ENCODE measurements around the gene MTAP. TPM values are rescaled to one million over a fixed set of nuclear protein-coding genes. Genes with fewer than 3 reads are reported as not detected.

MTAP gene
- total RNA-seq, 1 experiment from 2014 or later: 326 TPM

GRCh38 chr9:21904371-21904770, 101.9 kb downstream of the MTAP start:
- Histone ChIP-seq H3K27me3 (ENCODE audit: insufficient read depth, low read length) (no peaks in the 10 kb centered on the region), H2AFZ (ENCODE audit: low read depth, low read length, poor library complexity, severe bottlenecking) (no peak overlapping the region), H3K4me2 (ENCODE audit: low read length) (no peak overlapping the region), H3K4me1 (ENCODE audit: control insufficient read depth in 1 of 2, insufficient read depth in 2 of 2, low read length in 2 of 2) (no peaks in the 10 kb centered on the region), H3K9me2 (ENCODE audit: insufficient read depth) (no peaks in the 10 kb centered on the region), H4K20me1 (ENCODE audit: insufficient read depth) (no peaks in the 10 kb centered on the region), H3K36me3 (ENCODE audit: control insufficient read depth in 1 of 2, insufficient read depth in 2 of 2, low read length in 2 of 2) (no peaks in the 10 kb centered on the region), H3K9me3 (ENCODE audit: control insufficient read depth in 1 of 2, insufficient read depth in 1 of 2, low read depth in 1 of 2, low read length in 2 of 2) (no peaks in the 10 kb centered on the region; a peak in 1 of 4 replicates), H3K4me3 (replicated peaks in 1 of 2; ENCODE audit: low read depth in 1 of 2, low read length in 2 of 2) (no peak overlapping the region), H3K9ac (ENCODE audit: low read length) (no peak overlapping the region), H3K27ac (ENCODE audit: low read depth, low read length) (no peak overlapping the region), H3K79me2 (ENCODE audit: insufficient read depth, low read length) (no peaks in the 10 kb centered on the region)
- ATAC-seq (no peak), DNase-seq (ENCODE audit: low read depth, low spot score) (no peak)
- ChIA-PET CTCF (no interaction called here), RAD21 (ENCODE audit: low non-redundant PET in 1 of 2, low total read pairs in 2 of 2, uncharacterized antibody in 2 of 2, unreplicated experiment in 2 of 2) (no interaction called here), POLR2A (no interaction called here)
- BruUV-seq (replicated peaks): no TSS peak
- intact Hi-C loops (cut with micrococcal nuclease): loop anchor here (10.0 kb wide), 2 partner anchors 310 to 340 kb away; no protein-coding TSS in a partner anchor
- no peak for TF ChIP-seq CBX3 (IDR thresholded peaks at IDR 0.05; ENCODE audit: low read depth)
- no peak for TF ChIP-seq TCF7L2 (IDR thresholded peaks at IDR 0.05; ENCODE audit: borderline replicate concordance, extremely low read depth, insufficient read depth, insufficient read length)
- no peak for TF ChIP-seq EGR1 (IDR thresholded peaks at IDR 0.05; ENCODE audit: low read depth)
- no peak for TF ChIP-seq ZBTB33 (IDR thresholded peaks at IDR 0.05; ENCODE audit: extremely low read depth, insufficient replicate concordance, low read length)
- TF ChIP-seq FOSL1 (IDR thresholded peaks at IDR 0.05; ENCODE audit: low read depth): no peak
- no peak for TF ChIP-seq EZH2 (IDR thresholded peaks at IDR 0.05)
- TF ChIP-seq POLR2A (IDR thresholded peaks at IDR 0.05; ENCODE audit: borderline replicate concordance, extremely low read depth, insufficient read depth, insufficient read length): no peak
- TF ChIP-seq SIN3A (IDR thresholded peaks at IDR 0.05; ENCODE audit: low read depth): no peak
- TF ChIP-seq ZNF274 (IDR thresholded peaks at IDR 0.05; ENCODE audit: low read depth, low read length): no peak
- TF ChIP-seq YY1 (IDR thresholded peaks at IDR 0.05; ENCODE audit: extremely low read depth, insufficient replicate concordance, low read depth, low read length): no peak
- no peak for TF ChIP-seq ZFX (IDR thresholded peaks at IDR 0.05)
- TF ChIP-seq RAD21 (IDR thresholded peaks at IDR 0.05; ENCODE audit: low read depth): no peak
- no peak for TF ChIP-seq JUND (IDR thresholded peaks at IDR 0.05)
- TF ChIP-seq MAX (IDR thresholded peaks at IDR 0.05): no peak
- TF ChIP-seq ELF1 (IDR thresholded peaks at IDR 0.05; ENCODE audit: borderline replicate concordance, low read depth): no peak
- TF ChIP-seq POLR2AphosphoS5 (IDR thresholded peaks at IDR 0.05; ENCODE audit: low read depth, low read length): no peak
- no peak for TF ChIP-seq REST (IDR thresholded peaks at IDR 0.05; ENCODE audit: low read depth)
- no peak for TF ChIP-seq EZH2phosphoT487 (IDR thresholded peaks at IDR 0.05; ENCODE audit: borderline replicate concordance)
- TF ChIP-seq ATF3 (IDR thresholded peaks at IDR 0.05): no peak
- TF ChIP-seq CEBPB (IDR thresholded peaks at IDR 0.05; ENCODE audit: low read depth): no peak

All from HCT116 (cell line).